Muscle of leg (tissue), 11 donors: ENCODE measurements around the gene DOP1A. TPM values are rescaled to one million over a fixed set of nuclear protein-coding genes. Genes with fewer than 3 reads are reported as not detected.

ENCODE experiments used
- DNase-seq: peaks from one replicate; pipeline ENCODE4 v3.0.0; 2013
- H3K27ac ChIP-seq: one replicate; pipeline ENCODE4 v1.5.1; 2013; ENCODE audit warnings: mild to moderate bottlenecking, low read length, control low read depth
- H3K27me3 ChIP-seq: one replicate; pipeline ENCODE4 v1.6.1; 2013; ENCODE audit warnings: low read length; ENCODE audit not compliant: control insufficient read depth, insufficient read depth
- H3K36me3 ChIP-seq: one replicate; pipeline ENCODE4 v1.6.1; 2013; ENCODE audit warnings: low read length; ENCODE audit not compliant: control insufficient read depth, insufficient read depth
- H3K4me1 ChIP-seq: one replicate; pipeline ENCODE4 v1.6.1; 2013; ENCODE audit warnings: low read length; ENCODE audit not compliant: control insufficient read depth, insufficient read depth
- H3K4me3 ChIP-seq: one replicate; pipeline ENCODE4 v1.5.1; 2013; ENCODE audit warnings: low read length, control low read depth
- H3K9me3 ChIP-seq: replicated peaks from 2 replicates; pipeline ENCODE4 v1.6.1; 2013; ENCODE audit warnings: low read depth, low read length; ENCODE audit not compliant: control insufficient read depth
- WGBS: methylation state at CpG from one replicate; pipeline ENCODE4 v1.1.5; 2013; ENCODE audit warnings: missing lambda C conversion rate; ENCODE audit not compliant: insufficient coverage; 5-methylcytosine and 5-hydroxymethylcytosine counted together
- polyA plus RNA-seq, 8 donors: library from polyadenylated mRNA; unstranded; fragments of 120-200 nt; gene quantifications; one replicate each; pipeline versions ENCODE4 v1.2.1 to v1.2.3, GENCODE V29; 2013; ENCODE audit warnings: inconsistent platforms in 1 of 8, low replicate concordance in 1 of 8; ENCODE audit not compliant: insufficient read length in 8 of 8, insufficient read depth in 1 of 8
- total RNA-seq: library from RNA; stranded (reverse); fragments of 120-200 nt; gene quantifications from one replicate; pipeline ENCODE4 v1.2.4, GENCODE V29; 2013

The DOP1A gene
- total and polyA plus RNA-seq, 9 donors, result 10.1 to 26.2 (median 12.5) TPM

GRCh38 chr6:83113258-83113657 is 45.8 kb downstream of the DOP1A start:
- Histone ChIP-seq H3K4me3 (no peak overlapping the region), H3K9me3 (no peaks in the 10 kb centered on the region), H3K36me3 (peaks cover 2% of the 10 kb centered on the region), H3K27me3 (no peaks in the 10 kb centered on the region), H3K4me1 (no peaks in the 10 kb centered on the region), H3K27ac (no peak overlapping the region)
- DNase-seq, result no peak
- no CpG with 5 or more reads among the region's 4 CpGs for WGBS

GRCh38 chr6:83114164-83114563 is 46.7 kb downstream of the DOP1A start:
- Histone ChIP-seq H3K36me3 (no peaks in the 10 kb centered on the region), H3K27me3 (no peaks in the 10 kb centered on the region), H3K9me3 (no peaks in the 10 kb centered on the region), H3K4me3 (no peak overlapping the region), H3K4me1 (no peaks in the 10 kb centered on the region), H3K27ac (no peak overlapping the region)
- no CpG with 5 or more reads among the region's 1 CpG for WGBS
- no peak for DNase-seq

- no peak for DNase-seq
- Histone ChIP-seq H3K36me3 (no peaks in the 10 kb centered on the region), H3K27ac (no peak overlapping the region), H3K4me3 (no peak overlapping the region), H3K9me3 (no peaks in the 10 kb centered on the region), H3K27me3 (no peaks in the 10 kb centered on the region), H3K4me1 (no peaks in the 10 kb centered on the region)
- no CpG with 5 or more reads among the region's 1 CpG for WGBS
Observed at GRCh38 chr6:83117802-83118201, 50.3 kb downstream of the DOP1A start.

GRCh38 chr6:83119742-83120300 is 52.4 kb downstream of the DOP1A start:
- H3K36me3 ChIP-seq, result peaks cover 2% of the 10 kb centered on the region

GRCh38 chr6:83124553-83124952 is 57.1 kb downstream of the DOP1A start:
- no CpG with 5 or more reads among the region's 3 CpGs for WGBS

More at GRCh38 chr6:83119742-83120300, 52.4 kb downstream of the DOP1A start:
- H3K9me3 ChIP-seq, result no peaks in the 10 kb centered on the region
- no peak overlapping the region for H3K27ac ChIP-seq
- no peaks in the 10 kb centered on the region for H3K27me3 ChIP-seq
- H3K4me3 ChIP-seq, result no peak overlapping the region
- DNase-seq, result no peak
- H3K4me1 ChIP-seq, result no peaks in the 10 kb centered on the region
- no CpG with 5 or more reads among the region's 2 CpGs for WGBS

GRCh38 chr6:83125425-83125824 is 58.0 kb downstream of the DOP1A start:
- Histone ChIP-seq H3K27ac (no peak overlapping the region), H3K27me3 (no peaks in the 10 kb centered on the region), H3K36me3 (peaks cover 29% of the 10 kb centered on the region), H3K9me3 (no peaks in the 10 kb centered on the region), H3K4me1 (no peaks in the 10 kb centered on the region), H3K4me3 (no peak overlapping the region)
- DNase-seq, result no peak

More at GRCh38 chr6:83124553-83124952, 57.1 kb downstream of the DOP1A start:
- Histone ChIP-seq H3K36me3 (peaks cover 24% of the 10 kb centered on the region), H3K4me1 (no peaks in the 10 kb centered on the region), H3K4me3 (no peak overlapping the region), H3K27me3 (no peaks in the 10 kb centered on the region), H3K9me3 (no peaks in the 10 kb centered on the region), H3K27ac (no peak overlapping the region)
- no peak for DNase-seq

- WGBS, result no CpG with 5 or more reads among the region's 2 CpGs
- Histone ChIP-seq H3K9me3 (no peaks in the 10 kb centered on the region), H3K27me3 (no peaks in the 10 kb centered on the region), H3K4me1 (no peaks in the 10 kb centered on the region), H3K27ac (no peak overlapping the region), H3K36me3 (peaks cover 29% of the 10 kb centered on the region), H3K4me3 (no peak overlapping the region)
- no peak for DNase-seq
Observed at GRCh38 chr6:83126223-83126622, 58.8 kb downstream of the DOP1A start.

- DNase-seq, result no peak
- Histone ChIP-seq H3K4me3 (no peak overlapping the region), H3K27ac (no peak overlapping the region), H3K27me3 (no peaks in the 10 kb centered on the region), H3K4me1 (no peaks in the 10 kb centered on the region), H3K36me3 (peaks cover 29% of the 10 kb centered on the region), H3K9me3 (no peaks in the 10 kb centered on the region)
- 100% methylated on average over 3 of the region's 5 CpGs for WGBS
Observed at GRCh38 chr6:83126807-83127206, 59.3 kb downstream of the DOP1A start.

GRCh38 chr6:83127258-83127657 is 59.8 kb downstream of the DOP1A start:
- no peak for DNase-seq

GRCh38 chr6:83127976-83128375 is 60.5 kb downstream of the DOP1A start:
- H3K27me3 ChIP-seq, result no peaks in the 10 kb centered on the region
- WGBS, result 80% methylated on average over 1 of the region's 2 CpGs

More at GRCh38 chr6:83127258-83127657, 59.8 kb downstream of the DOP1A start:
- Histone ChIP-seq H3K27ac (no peak overlapping the region), H3K4me3 (no peak overlapping the region), H3K36me3 (peaks cover 29% of the 10 kb centered on the region), H3K9me3 (no peaks in the 10 kb centered on the region), H3K27me3 (no peaks in the 10 kb centered on the region), H3K4me1 (no peaks in the 10 kb centered on the region)
- 90% methylated on average over 5 of the region's 5 CpGs for WGBS

GRCh38 chr6:83132121-83132520 is 64.7 kb downstream of the DOP1A start:
- H3K36me3 ChIP-seq, result peaks cover 20% of the 10 kb centered on the region
- H3K27ac ChIP-seq, result no peak overlapping the region
- H3K9me3 ChIP-seq, result no peaks in the 10 kb centered on the region
- no peak for DNase-seq
- WGBS, result no CpG with 5 or more reads among the region's 3 CpGs
- no peaks in the 10 kb centered on the region for H3K27me3 ChIP-seq
- no peaks in the 10 kb centered on the region for H3K4me1 ChIP-seq
- H3K4me3 ChIP-seq, result no peak overlapping the region

More at GRCh38 chr6:83127976-83128375, 60.5 kb downstream of the DOP1A start:
- no peak for DNase-seq
- H3K27ac ChIP-seq, result no peak overlapping the region
- H3K36me3 ChIP-seq, result peaks cover 29% of the 10 kb centered on the region
- no peaks in the 10 kb centered on the region for H3K4me1 ChIP-seq
- H3K4me3 ChIP-seq, result no peak overlapping the region
- no peaks in the 10 kb centered on the region for H3K9me3 ChIP-seq
